BJ (cell line): Measurements from ENCODE around the gene SHH. TPM values are rescaled to one million over a fixed set of nuclear protein-coding genes. Genes with fewer than 3 reads are reported as not detected.

Experiments used
- CTCF ChIA-PET: fragments of 350-600 bp; formaldehyde crosslinking; extraction: SDS; loops from one replicate; lab custom pipeline; 2021; ENCODE audit warnings: antibody characterized with exemption, inconsistent platforms; lab: Yijun Ruan, JAX
- POLR2A ChIA-PET: fragments of 300-600 bp; sonication (Branson Sonifier 250); formaldehyde crosslinking; extraction: SDS; loops from one replicate; lab custom pipeline; 2021; ENCODE audit warnings: antibody characterized with exemption; lab: Charles Lee
- DNase-seq: peaks from one replicate; pipeline ENCODE4 v3.0.0-alpha.2; 2011; ENCODE audit warnings: low read depth
- H3K27me3 ChIP-seq: 2 replicates; pipeline ENCODE4 v1.6.0; 2011; ENCODE audit warnings: low read length; ENCODE audit not compliant: control insufficient read depth, insufficient read depth
- H3K36me3 ChIP-seq: 2 replicates; pipeline ENCODE4 v1.5.1; 2011; ENCODE audit warnings: low read length; ENCODE audit not compliant: control insufficient read depth, insufficient read depth
- H3K4me3 ChIP-seq: 2 replicates; pipeline ENCODE4 v1.5.1; 2011; ENCODE audit warnings: low read depth, mild to moderate bottlenecking, control low read depth, low read length
- polyA minus RNA-seq: library from RNA; depleted of rRNA, polyadenylated mRNA; stranded (reverse); fragments of >200 nt; gene quantifications from 2 replicates; pipeline ENCODE4 v1.2.3, GENCODE V29; 2011; rRNA and poly(A)+ RNA removed
- polyA plus RNA-seq: library from polyadenylated mRNA; depleted of rRNA; stranded (reverse); fragments of >200 nt; gene quantifications from 2 replicates; pipeline ENCODE4 v1.2.3, GENCODE V29; 2011; rRNA removed
- TF ChIP-seq, protein P1 (sequence below): IDR thresholded peaks from 2 replicates; pipeline ENCODE4 v1.5.1; 2011; ENCODE audit warnings: low read depth, mild to moderate bottlenecking, control low read depth, inconsistent platforms, low read length, moderate library complexity; ENCODE audit not compliant: insufficient read depth

Gene SHH
- polyA plus RNA-seq (not detected in 2 replicates), polyA minus RNA-seq (not detected in 2 replicates)

DNA sequence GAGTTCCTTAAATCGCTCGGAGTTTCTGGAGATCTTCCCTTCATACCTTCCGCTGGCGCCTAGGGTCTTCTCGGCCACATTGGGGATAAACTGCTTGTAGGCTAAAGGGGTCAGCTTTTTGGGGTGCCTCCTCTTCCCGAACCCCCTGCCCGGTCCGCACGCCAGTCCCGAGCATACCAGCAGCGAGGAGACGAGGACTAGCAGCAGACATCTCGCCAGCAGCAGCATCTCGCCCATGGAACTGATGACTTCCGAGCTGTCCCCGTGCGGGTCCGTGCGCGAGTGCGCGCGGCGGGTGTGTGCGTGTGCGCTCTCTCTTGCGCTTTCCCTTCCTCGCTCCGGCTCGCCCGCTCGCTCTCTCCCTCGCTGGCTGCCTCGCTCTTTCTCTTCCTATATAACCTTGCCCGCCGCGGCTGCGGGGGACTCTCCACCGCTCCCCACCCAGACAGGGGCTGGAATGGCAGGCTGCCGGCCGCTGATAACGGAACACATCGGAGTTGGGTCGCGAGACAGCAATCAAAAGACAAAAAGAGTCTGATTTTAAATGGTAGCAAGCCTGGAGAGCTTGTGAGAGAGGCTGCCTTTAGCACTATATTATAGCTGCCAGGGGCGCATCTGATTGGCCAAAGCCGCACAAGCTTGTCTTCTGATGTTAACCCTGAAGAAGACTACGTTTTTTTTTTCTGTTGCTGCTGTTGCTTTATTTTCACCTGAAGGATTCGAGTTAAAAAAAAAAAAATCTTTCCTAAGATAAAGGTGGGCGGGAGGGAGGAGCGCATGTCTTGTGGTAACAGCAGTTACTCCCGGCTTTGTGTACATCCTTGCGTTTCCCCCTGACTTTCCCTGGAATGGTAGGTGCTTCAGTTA lies at the start of gene SHH:
TSS of gene SHH (minus strand) at position 569 of the 867 bp plus-strand sequence. CDS start at position 228, 341 bp downstream.
- ChIA-PET POLR2A (no interaction called here), CTCF (interaction anchor here (0.6 to 1.2 kb wide), 3 partner anchors 18 to 1361 kb away, joined by 3 to 4 read pairs (median 3); no protein-coding TSS in a partner anchor)
- TF ChIP-seq, protein P1, sequence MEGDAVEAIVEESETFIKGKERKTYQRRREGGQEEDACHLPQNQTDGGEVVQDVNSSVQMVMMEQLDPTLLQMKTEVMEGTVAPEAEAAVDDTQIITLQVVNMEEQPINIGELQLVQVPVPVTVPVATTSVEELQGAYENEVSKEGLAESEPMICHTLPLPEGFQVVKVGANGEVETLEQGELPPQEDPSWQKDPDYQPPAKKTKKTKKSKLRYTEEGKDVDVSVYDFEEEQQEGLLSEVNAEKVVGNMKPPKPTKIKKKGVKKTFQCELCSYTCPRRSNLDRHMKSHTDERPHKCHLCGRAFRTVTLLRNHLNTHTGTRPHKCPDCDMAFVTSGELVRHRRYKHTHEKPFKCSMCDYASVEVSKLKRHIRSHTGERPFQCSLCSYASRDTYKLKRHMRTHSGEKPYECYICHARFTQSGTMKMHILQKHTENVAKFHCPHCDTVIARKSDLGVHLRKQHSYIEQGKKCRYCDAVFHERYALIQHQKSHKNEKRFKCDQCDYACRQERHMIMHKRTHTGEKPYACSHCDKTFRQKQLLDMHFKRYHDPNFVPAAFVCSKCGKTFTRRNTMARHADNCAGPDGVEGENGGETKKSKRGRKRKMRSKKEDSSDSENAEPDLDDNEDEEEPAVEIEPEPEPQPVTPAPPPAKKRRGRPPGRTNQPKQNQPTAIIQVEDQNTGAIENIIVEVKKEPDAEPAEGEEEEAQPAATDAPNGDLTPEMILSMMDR, result no peak
- Histone ChIP-seq H3K27me3 (peaks cover 63% of the 10 kb centered on the region), H3K4me3 (peak within 1 kb of the TSS; percentile 11; the same call in 1 of the 2 replicates), H3K36me3 (no peaks in the 10 kb centered on the region)
- no peak for DNase-seq

DNA sequence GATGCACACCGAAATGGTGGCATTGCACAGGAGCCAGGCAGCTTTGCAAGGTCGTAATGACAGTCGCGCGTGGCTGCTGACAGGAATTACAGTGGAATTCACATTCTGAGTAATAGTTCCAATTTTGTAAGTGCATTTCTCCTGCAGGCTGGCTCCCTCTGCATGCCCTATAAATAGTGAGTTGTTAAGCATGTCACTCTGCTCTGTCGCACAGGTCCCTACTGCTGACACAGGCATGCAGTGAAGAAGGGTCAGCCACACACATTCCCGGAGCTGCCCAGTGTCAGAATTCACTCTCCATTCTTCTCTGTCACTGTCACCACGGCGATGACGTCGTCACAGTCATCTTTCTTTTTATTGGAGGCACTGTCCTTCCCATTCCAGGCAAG lies 49.2 kb upstream of the SHH start:
- no peak for DNase-seq
- Histone ChIP-seq H3K4me3 (no peak overlapping the region), H3K36me3 (no peaks in the 10 kb centered on the region), H3K27me3 (no peaks in the 10 kb centered on the region)
- CTCF ChIA-PET, result interaction anchor here (1.0 kb wide), 1 partner anchor 11 kb away, joined by 3 read pairs; no protein-coding TSS in a partner anchor
- TF ChIP-seq, protein P1, result no peak
- POLR2A ChIA-PET, result no interaction called here

DNA sequence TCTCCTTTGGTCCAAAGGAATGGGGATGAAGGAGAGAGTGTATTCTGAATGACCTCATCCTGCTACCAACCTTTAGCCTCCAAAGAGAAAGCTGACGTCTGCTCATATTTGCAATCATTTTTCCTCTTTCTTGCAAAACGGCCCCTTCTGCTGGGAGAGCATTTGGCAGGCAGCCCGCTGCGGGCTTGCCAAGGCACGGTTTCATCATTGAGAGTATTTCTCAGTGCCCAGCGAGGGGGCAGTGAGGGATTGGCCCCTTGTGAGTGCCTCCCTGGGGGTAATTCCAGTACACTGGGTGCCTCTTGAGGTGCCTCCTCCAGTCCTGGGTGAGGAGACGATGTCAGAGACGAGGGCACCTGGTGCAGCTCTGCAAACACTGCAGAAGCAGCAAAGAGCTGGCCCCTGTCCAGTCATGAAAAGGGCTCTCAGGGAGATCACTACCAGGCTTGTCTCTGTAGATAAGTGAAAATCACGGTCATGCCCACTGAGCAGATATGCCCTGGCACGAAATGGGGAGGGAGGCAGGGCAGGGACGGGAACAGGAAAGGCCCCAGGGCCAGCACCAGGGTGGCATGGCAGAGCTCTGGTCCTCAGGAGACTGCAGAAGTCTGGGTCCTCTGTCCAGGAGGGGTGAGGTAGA lies 48.7 kb upstream of the SHH start:
- POLR2A ChIA-PET, result no interaction called here
- H3K4me3 ChIP-seq, result no peak overlapping the region
- H3K36me3 ChIP-seq, result no peaks in the 10 kb centered on the region
- H3K27me3 ChIP-seq, result no peaks in the 10 kb centered on the region
- TF ChIP-seq, protein P1, result no peak
- CTCF ChIA-PET, result interaction anchor here (1.0 kb wide), 1 partner anchor 10 kb away, joined by 3 read pairs; no protein-coding TSS in a partner anchor
- DNase-seq, result no peak

DNA sequence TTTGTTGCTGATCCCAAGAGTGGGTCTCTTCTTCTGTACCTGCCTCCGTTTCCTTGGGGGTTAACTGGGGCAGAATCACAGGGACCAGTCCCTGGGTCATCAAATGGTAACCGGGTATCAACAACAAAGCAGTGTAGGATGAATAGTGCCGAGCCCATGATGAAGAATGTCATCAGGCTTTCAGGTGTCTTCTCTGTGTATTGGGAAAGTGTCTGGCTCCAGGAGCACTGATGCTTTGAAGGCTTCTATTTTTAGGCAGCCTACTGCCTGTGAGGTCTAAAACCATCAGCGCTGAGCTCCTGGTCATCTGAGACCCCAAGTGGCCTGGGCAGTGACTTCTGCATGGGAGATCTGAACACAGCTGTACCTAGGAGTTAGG lies 48.2 kb upstream of the SHH start:
- POLR2A ChIA-PET, result no interaction called here
- Histone ChIP-seq H3K4me3 (no peak overlapping the region), H3K36me3 (no peaks in the 10 kb centered on the region), H3K27me3 (no peaks in the 10 kb centered on the region)
- no peak for DNase-seq
- CTCF ChIA-PET, result no interaction called here
- TF ChIP-seq, protein P1, result no peak

DNA sequence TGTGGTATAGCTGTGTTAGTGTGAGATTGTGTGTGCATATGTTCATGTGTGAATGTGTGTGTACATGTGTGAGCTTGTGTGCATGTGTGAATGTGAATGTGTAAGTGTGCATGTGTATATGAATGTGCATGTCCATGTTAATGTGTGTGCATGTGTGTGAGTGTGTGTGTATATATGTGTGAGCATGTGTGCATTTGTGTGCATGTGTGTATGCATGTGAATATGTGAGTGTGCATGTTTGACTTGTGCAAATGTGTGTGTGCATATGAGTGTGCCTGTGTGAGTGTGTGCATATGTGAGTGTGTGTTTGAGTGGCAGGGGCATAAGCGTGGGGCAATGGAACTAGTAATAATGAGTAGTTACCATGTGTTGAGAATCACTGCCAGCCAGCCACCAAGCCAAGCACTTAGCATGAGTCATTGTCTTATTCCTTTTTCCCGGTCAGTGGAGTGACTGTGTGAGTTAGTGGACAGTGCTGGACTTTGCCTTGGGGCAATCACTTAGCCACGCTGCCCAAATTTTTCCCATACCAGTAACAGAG lies 46.3 kb upstream of the SHH start:
- Histone ChIP-seq H3K36me3 (no peaks in the 10 kb centered on the region), H3K27me3 (no peaks in the 10 kb centered on the region), H3K4me3 (no peak overlapping the region)
- POLR2A ChIA-PET, result no interaction called here
- CTCF ChIA-PET, result no interaction called here
- no peak for DNase-seq
- TF ChIP-seq, protein P1, result no peak
